B cell (primary cell): Measurements from ENCODE around the gene SPRED2. TPM values are rescaled to one million over a fixed set of nuclear protein-coding genes. Genes with fewer than 3 reads are reported as not detected.

ENCODE experiments used
- ATAC-seq: fragments of 200-7000 bp; cut with Tn5 transposase; one replicate; pipeline ENCODE4 v1.10.0; 2021; ENCODE audit warnings: low read depth, mild to moderate bottlenecking, moderate number of reproducible peaks, moderate library complexity
- CTCF ChIA-PET: fragments of 350-600 bp; sonication (Branson Sonifier 250); formaldehyde crosslinking; loops from one replicate; lab custom pipeline; 2021; ENCODE audit warnings: antibody characterized with exemption, inconsistent platforms; lab: Charles Lee
- POLR2A ChIA-PET: fragments of 350-600 bp; sonication (Branson Sonifier 250); formaldehyde crosslinking; loops from one replicate; lab custom pipeline; 2021; ENCODE audit warnings: antibody characterized with exemption; lab: Charles Lee
- DNase-seq: peaks from one replicate; pipeline ENCODE4 v3.0.0; 2013
- H2AFZ ChIP-seq: 2 replicates; pipeline ENCODE4 v1.6.1; 2012; ENCODE audit warnings: mild to moderate bottlenecking, low read depth, low read length; ENCODE audit not compliant: insufficient read depth, poor library complexity, severe bottlenecking
- H3K27ac ChIP-seq, 2 donors: 1 replicate in 1 of 2; 2 replicates in 1 of 2; pipeline ENCODE4 v1.5.1; 2012 to 2013; ENCODE audit warnings: low read length in 2 of 2, mild to moderate bottlenecking in 2 of 2, moderate library complexity in 1 of 2
- H3K27me3 ChIP-seq, 4 experiments: fragments of 200-600 bp in 1 of 4; sonication (generic) in 1 of 4; replicated peaks in 1 of 4; 1 replicate in 2 of 4; 2 replicates in 2 of 4; pipeline versions ENCODE4 v1.6.1 to v1.7.0; 2013 to 2016; ENCODE audit warnings: low read length in 3 of 4, mild to moderate bottlenecking in 2 of 4, mixed read lengths in 1 of 4, moderate library complexity in 1 of 4; ENCODE audit not compliant: insufficient read depth in 4 of 4, control insufficient read depth in 3 of 4; ENCODE audit errors: control extremely low read depth in 1 of 4
- H3K36me3 ChIP-seq, 2 experiments: replicated peaks in 1 of 2; 1 replicate in 1 of 2; 2 replicates in 1 of 2; pipeline versions ENCODE4 v1.6.1 to v1.7.1; 2013; ENCODE audit warnings: low read length in 1 of 2; ENCODE audit not compliant: insufficient read depth in 2 of 2, control insufficient read depth in 1 of 2; ENCODE audit errors: control extremely low read depth in 1 of 2, extremely low read depth in 1 of 2
- H3K4me1 ChIP-seq, 2 donors: fragments of 200-600 bp in 1 of 2; sonication (generic) in 1 of 2; 1 replicate in 1 of 2; 2 replicates in 1 of 2; pipeline versions ENCODE4 v1.5.1 to v1.6.1; 2013 to 2017; ENCODE audit warnings: low read length in 2 of 2; ENCODE audit not compliant: control insufficient read depth in 2 of 2, insufficient read depth in 2 of 2
- H3K4me2 ChIP-seq: replicated peaks from 2 replicates; pipeline ENCODE3; 2012; ENCODE audit warnings: mild to moderate bottlenecking, low read depth, low read length; ENCODE audit not compliant: poor library complexity, severe bottlenecking
- H3K4me3 ChIP-seq, 5 experiments: fragments of 200-600 bp in 1 of 5; sonication (generic) in 1 of 5; 1 replicate in 3 of 5; 2 replicates in 2 of 5; pipeline versions ENCODE4 v1.5.1 to v1.7.0; 2011 to 2016; ENCODE audit warnings: low read length in 4 of 5, mild to moderate bottlenecking in 4 of 5, low read depth in 2 of 5, control low read depth in 1 of 5, moderate library complexity in 1 of 5; ENCODE audit not compliant: insufficient read depth in 1 of 5; ENCODE audit errors: control extremely low read depth in 1 of 5, extremely low read depth in 1 of 5
- H3K79me2 ChIP-seq: fragments of 200-600 bp; sonication (generic); one replicate; pipeline ENCODE4 v1.6.0; 2016; ENCODE audit warnings: low read length; ENCODE audit not compliant: control insufficient read depth, insufficient read depth
- H3K9ac ChIP-seq: fragments of 200-600 bp; sonication (generic); 2 replicates; pipeline ENCODE4 v1.6.1; 2017; ENCODE audit warnings: mild to moderate bottlenecking, low read length, moderate library complexity
- H3K9me3 ChIP-seq, 3 donors: one replicate each; pipeline versions ENCODE4 v1.6.1 to v1.7.1; 2013; ENCODE audit warnings: low read length in 2 of 3; ENCODE audit not compliant: control insufficient read depth in 2 of 3, insufficient read depth in 1 of 3; ENCODE audit errors: control extremely low read depth in 1 of 3
- H4K20me1 ChIP-seq: 2 replicates; pipeline ENCODE4 v1.6.0; 2012; ENCODE audit warnings: mild to moderate bottlenecking, low read length; ENCODE audit not compliant: insufficient read depth, control insufficient read depth, poor library complexity, severe bottlenecking
- H3K27ac Mint-ChIP-seq: one replicate; pipeline ENCODE4 v1.8.0; 2021; ENCODE audit warnings: mixed read lengths
- H3K27me3 Mint-ChIP-seq: one replicate; pipeline ENCODE4 v1.8.0; 2021; ENCODE audit warnings: mixed read lengths
- H3K4me1 Mint-ChIP-seq: one replicate; pipeline ENCODE4 v1.8.0; 2021; ENCODE audit warnings: mixed read lengths
- H3K4me3 Mint-ChIP-seq: one replicate; pipeline ENCODE4 v1.8.0; 2021; ENCODE audit warnings: mixed read lengths
- H3K9me3 Mint-ChIP-seq: one replicate; pipeline ENCODE4 v1.8.0; 2022; ENCODE audit warnings: mixed read lengths; ENCODE audit not compliant: insufficient read depth
- EZH2 ChIP-seq: IDR thresholded peaks from 2 replicates; pipeline ENCODE4 v1.6.1; 2012; ENCODE audit warnings: borderline replicate concordance, low read depth, mild to moderate bottlenecking, moderate library complexity, low read length; ENCODE audit not compliant: insufficient read depth, poor library complexity, severe bottlenecking
- WGBS: methylation state at CpG from one replicate; pipeline ENCODE4 v1.1.5; 2013; ENCODE audit warnings: missing lambda C conversion rate; ENCODE audit not compliant: insufficient coverage; 5-methylcytosine and 5-hydroxymethylcytosine counted together
- intact Hi-C: fragments of 100-400 bp; cut with micrococcal nuclease; formaldehyde crosslinking; loops from one replicate; pipeline ENCODE4 v1.10.0; 2022
- polyA plus RNA-seq: library from polyadenylated mRNA; depleted of rRNA; stranded (reverse); fragments of >200 nt; gene quantifications from 2 replicates; pipeline ENCODE4 v1.2.3, GENCODE V29; 2012
- total RNA-seq, 2 donors: library from RNA; stranded (reverse); fragments of 120-200 nt in 1 of 2; gene quantifications; 1 replicate in 1 of 2; 2 replicates in 1 of 2; pipeline versions ENCODE4 v1.2.3 to v1.2.4, GENCODE V29; 2013 to 2022
- TF ChIP-seq, protein P1 (sequence below): fragments of 200-600 bp; IDR thresholded peaks from one replicate; pipeline ENCODE4 v1.8.0; 2022; ENCODE audit warnings: antibody characterized with exemption, mild to moderate bottlenecking

The SPRED2 gene
- total and polyA plus RNA-seq, 2 donors (not counting 1 experiment from before 2014, with no cell fraction given) = 0.40 to 1.3 TPM

- ChIA-PET POLR2A (no interaction called here), CTCF (no interaction called here)
- H3K9ac ChIP-seq = no peak overlapping the region
- TF ChIP-seq, protein P1, sequence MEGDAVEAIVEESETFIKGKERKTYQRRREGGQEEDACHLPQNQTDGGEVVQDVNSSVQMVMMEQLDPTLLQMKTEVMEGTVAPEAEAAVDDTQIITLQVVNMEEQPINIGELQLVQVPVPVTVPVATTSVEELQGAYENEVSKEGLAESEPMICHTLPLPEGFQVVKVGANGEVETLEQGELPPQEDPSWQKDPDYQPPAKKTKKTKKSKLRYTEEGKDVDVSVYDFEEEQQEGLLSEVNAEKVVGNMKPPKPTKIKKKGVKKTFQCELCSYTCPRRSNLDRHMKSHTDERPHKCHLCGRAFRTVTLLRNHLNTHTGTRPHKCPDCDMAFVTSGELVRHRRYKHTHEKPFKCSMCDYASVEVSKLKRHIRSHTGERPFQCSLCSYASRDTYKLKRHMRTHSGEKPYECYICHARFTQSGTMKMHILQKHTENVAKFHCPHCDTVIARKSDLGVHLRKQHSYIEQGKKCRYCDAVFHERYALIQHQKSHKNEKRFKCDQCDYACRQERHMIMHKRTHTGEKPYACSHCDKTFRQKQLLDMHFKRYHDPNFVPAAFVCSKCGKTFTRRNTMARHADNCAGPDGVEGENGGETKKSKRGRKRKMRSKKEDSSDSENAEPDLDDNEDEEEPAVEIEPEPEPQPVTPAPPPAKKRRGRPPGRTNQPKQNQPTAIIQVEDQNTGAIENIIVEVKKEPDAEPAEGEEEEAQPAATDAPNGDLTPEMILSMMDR = no peak
- TF ChIP-seq EZH2 = no peak
- H3K4me3 ChIP-seq = no peak overlapping the region
- no peak overlapping the region for H3K27ac ChIP-seq
- ATAC-seq (no peak), DNase-seq (no peak)
- H4K20me1 ChIP-seq = no peaks in the 10 kb centered on the region
- H3K4me1 Mint-ChIP-seq = peaks cover 11% of the 10 kb centered on the region
- no CpG with 5 or more reads among the region's 3 CpGs for WGBS
- H3K27ac Mint-ChIP-seq = no peak overlapping the region
- H3K4me1 ChIP-seq = no peaks in the 10 kb centered on the region
- H2AFZ ChIP-seq = no peak overlapping the region
- H3K4me2 ChIP-seq = no peak overlapping the region
- H3K36me3 ChIP-seq = no peaks in the 10 kb centered on the region
- H3K79me2 ChIP-seq = no peaks in the 10 kb centered on the region
- no peaks in the 10 kb centered on the region for H3K9me3 ChIP-seq
- H3K9me3 Mint-ChIP-seq = no peaks in the 10 kb centered on the region
- H3K27me3 ChIP-seq = peaks cover 0 to 6% (median 1%) of the 10 kb centered on the region in 4 experiments
- intact Hi-C loops = no loop called here
- no peak overlapping the region for H3K4me3 Mint-ChIP-seq
- peaks cover 6% of the 10 kb centered on the region for H3K27me3 Mint-ChIP-seq
Measured at GRCh38 chr2:65361623-65362022, 70.8 kb downstream of the SPRED2 start.

- Mint-ChIP-seq H3K4me1 (peaks cover 4% of the 10 kb centered on the region), H3K27me3 (peaks cover 12% of the 10 kb centered on the region), H3K27ac (no peak overlapping the region), H3K9me3 (no peaks in the 10 kb centered on the region), H3K4me3 (no peak overlapping the region)
- CTCF ChIA-PET = no interaction called here
- Histone ChIP-seq H4K20me1 (no peaks in the 10 kb centered on the region), H3K4me1 (no peaks in the 10 kb centered on the region), H3K4me3 (no peak overlapping the region), H3K9ac (no peak overlapping the region), H3K4me2 (no peak overlapping the region), H3K27ac (no peak overlapping the region), H2AFZ (no peak overlapping the region), H3K9me3 (no peaks in the 10 kb centered on the region), H3K36me3 (no peaks in the 10 kb centered on the region), H3K79me2 (no peaks in the 10 kb centered on the region), H3K27me3 (peaks cover 0 to 6% (median 1%) of the 10 kb centered on the region in 4 experiments)
- intact Hi-C loops = no loop called here
- POLR2A ChIA-PET = no interaction called here
- 92% methylated on average over 2 of the region's 6 CpGs for WGBS
- no peak for TF ChIP-seq EZH2
- TF ChIP-seq, protein P1 = no peak
- ATAC-seq (no peak), DNase-seq (no peak)
Measured at GRCh38 chr2:65360441-65360840, 72.0 kb downstream of the SPRED2 start.
